ENCODE data around the gene ETV6.

GRCh38 chr12:11884116-11884515 is 234.6 kb downstream of the ETV6 start:
- TF ChIP-seq CTCF (IDR thresholded peaks at IDR 0.05 in 2 of 3, conservative IDR thresholded peaks at IDR 0.05 in 1 of 3; ENCODE audit: borderline replicate concordance in 1 of 3, insufficient read depth in 1 of 3, low read depth in 2 of 3, low read length in 2 of 3) (no peak), REST (IDR thresholded peaks at IDR 0.05; ENCODE audit: low read depth) (no peak), EZH2 (IDR thresholded peaks at IDR 0.05) (no peak), SP1 (IDR thresholded peaks at IDR 0.05; ENCODE audit: low read depth) (no peak), JUND (IDR thresholded peaks at IDR 0.05) (no peak)
